Heart right ventricle (tissue), 16 donors: ENCODE measurements around the gene PI4KA. TPM values are rescaled to one million over a fixed set of nuclear protein-coding genes. Genes with fewer than 3 reads are reported as not detected.

ENCODE experiments used
- ATAC-seq, 8 donors: fragments of 200-7000 bp; cut with Tn5 transposase; one replicate each; pipeline ENCODE4 v1.9.1; 2020; ENCODE audit warnings: mild to moderate bottlenecking in 8 of 8, moderate library complexity in 8 of 8, moderate number of reproducible peaks in 1 of 8
- DNase-seq, 2 donors: peaks; one replicate each; pipeline ENCODE4 v3.0.0-alpha.2; 2020
- H3K27ac ChIP-seq, 10 donors: fragments of 200-600 bp; sonication (generic) in 2 of 10; one replicate each; pipeline versions ENCODE4 v1.5.0 to v1.8.0; 2020 to 2022; ENCODE audit warnings: mild to moderate bottlenecking in 3 of 10
- H3K27me3 ChIP-seq, 7 donors: fragments of 200-600 bp; one replicate each; pipeline ENCODE4 v1.8.0; 2021 to 2022; ENCODE audit warnings: mild to moderate bottlenecking in 2 of 7
- H3K36me3 ChIP-seq, 9 donors: fragments of 200-600 bp; sonication (generic) in 1 of 9; one replicate each; pipeline versions ENCODE4 v1.5.0 to v1.8.0; 2020 to 2022; ENCODE audit warnings: mild to moderate bottlenecking in 2 of 9
- H3K4me1 ChIP-seq, 9 donors: fragments of 200-600 bp; sonication (generic) in 1 of 9; one replicate each; pipeline versions ENCODE4 v1.5.0 to v1.8.0; 2020 to 2022; ENCODE audit warnings: mild to moderate bottlenecking in 4 of 9
- H3K4me3 ChIP-seq, 10 donors: fragments of 200-600 bp; sonication (generic) in 2 of 10; one replicate each; pipeline versions ENCODE4 v1.5.0 to v1.8.0; 2020 to 2022; ENCODE audit warnings: mild to moderate bottlenecking in 7 of 10, moderate library complexity in 2 of 10
- H3K9me3 ChIP-seq, 11 donors: fragments of 200-600 bp in 10 of 11; sonication (generic) in 2 of 11; one replicate each; pipeline versions ENCODE4 v1.5.0 to v1.8.0; 2013 to 2022; ENCODE audit warnings: mild to moderate bottlenecking in 2 of 11, control low read depth in 1 of 11, moderate library complexity in 1 of 11
- CTCF ChIP-seq, 9 donors: fragments of 200-600 bp; sonication (generic) in 2 of 9; IDR thresholded peaks; one replicate each; pipeline versions ENCODE4 v1.5.0 to v1.8.0; 2021 to 2022; ENCODE audit warnings: antibody characterized with exemption in 9 of 9, mild to moderate bottlenecking in 5 of 9, moderate library complexity in 1 of 9
- WGBS, 2 donors: extraction: QIAGEN DNeasy Blood & Tissue Kit; methylation state at CpG; one replicate each; pipeline ENCODE4 v1.1.7; 2013; ENCODE audit warnings: inconsistent platforms in 1 of 2; 5-methylcytosine and 5-hydroxymethylcytosine counted together
- intact Hi-C, 10 donors: fragments of 100-400 bp; cut with DNase I; formaldehyde crosslinking; loops; one replicate each; pipeline versions ENCODE4 v1.11.1 to v1.14.2; 2022
- polyA plus RNA-seq, 2 donors: library from polyadenylated mRNA; stranded (reverse); fragments of 200-250 nt; gene quantifications; one replicate each; pipeline ENCODE4 v1.2.3, GENCODE V29; 2013
- total RNA-seq, 10 donors: library from RNA; stranded (reverse); fragmentation: NEBNext Ultra II Directional in 3 of 10; extraction: Animal tissue kit (Norgen Biotek cat#: 25700) in 3 of 10; gene quantifications; one replicate each; pipeline versions ENCODE4 v1.2.1 to v1.2.4, GENCODE V29; 2021 to 2023
- donor health status: Arrhythmogenic right ventricular cardiomyopathy.
- donor health status: ischemic (EF 13 %, LVEDD 7.1; RV severe dilation, severe dysfunction).
- donor health status: healthy with polysubstance abuse.
- donor health status: DM: no; HTN: yes; CAD: no.
- donor health status: DM: no; HTN: no; CAD: no.
- donor health status: ischemic (EF 25% LVEDD 6.9; RV normal size, moderate dysfunction).
- donor health status: ischemic (EF 25% LVEDD 5.7; RV mildly dilated, moderate dysfunction).
- donor health status: healthy.
- donor health status: DM: yes; HTN: yes; CAD: no.
- donor health status: Ischemic cardiomyopathy.
- donor health status: ischemic (EF 35%, LVEDD 5.7; RV mildly dilated, moderate dysfunction).
- donor health status: nonischemic (EF 11% LVEDD 7.7; RV severe dilation, severe dysfunction).
- donor health status: DM: yes; HTN: yes; CAD: no.
- donor health status: PGD.
- donor health status: ischemic (EF 29% LVEDD 5.4; RV normal size, mild dysfunction).
- donor health status: nonischemic (EF 23%, LVEDD 6.1; RV moderate dilation, normal function).

Gene PI4KA
- total and polyA plus RNA-seq, 12 donors: 32.3 to 55.2 (median 39.4) TPM

- intact Hi-C loops: no loop called here
- WGBS, 2 donors: 81 to 83% methylated on average over 3 of the region's 3 CpGs
- no peak for DNase-seq
- Histone ChIP-seq H3K27me3 (no peaks in the 10 kb centered on the region), H3K4me1 (peaks cover 7 to 27% (median 12%) of the 10 kb centered on the region in 9 donors), H3K4me3 (no peak overlapping the region), H3K9me3 (no peaks in the 10 kb centered on the region), H3K27ac (no peak overlapping the region), H3K36me3 (peaks cover 0 to 96% (median 27%) of the 10 kb centered on the region in 9 donors)
- ATAC-seq: peak in 1 of 8 donors; percentile 12
- TF ChIP-seq CTCF (IDR thresholded peaks at IDR 0.05): no peak
These were observed 109.2 kb downstream of the PI4KA start for GRCh38 chr22:20749453-20749852.

- H3K36me3 ChIP-seq: peaks cover 0 to 97% (median 27%) of the 10 kb centered on the region in 9 donors
- no peaks in the 10 kb centered on the region for H3K27me3 ChIP-seq
- TF ChIP-seq CTCF (IDR thresholded peaks at IDR 0.05): no peak
- intact Hi-C loops: no loop called here
- peak in 1 of 8 donors; percentile 28 for ATAC-seq
- peaks cover 7 to 27% (median 12%) of the 10 kb centered on the region in 9 donors for H3K4me1 ChIP-seq
- no peak overlapping the region for H3K27ac ChIP-seq
- no peak overlapping the region for H3K4me3 ChIP-seq
- no peak for DNase-seq
- H3K9me3 ChIP-seq: no peaks in the 10 kb centered on the region
- 72 to 78% methylated on average over 9 of the region's 9 CpGs for WGBS, 2 donors
These were observed 109.7 kb downstream of the PI4KA start for GRCh38 chr22:20748731-20749428.

- H3K36me3 ChIP-seq: peaks cover 0 to 100% (median 34%) of the 10 kb centered on the region in 9 donors
- H3K9me3 ChIP-seq: no peaks in the 10 kb centered on the region
- no peak overlapping the region for H3K27ac ChIP-seq
- ATAC-seq: no peak
- no peaks in the 10 kb centered on the region for H3K27me3 ChIP-seq
- intact Hi-C loops: no loop called here
- WGBS, 2 donors: 95 to 98% methylated on average over 7 of the region's 7 CpGs
- no peak for TF ChIP-seq CTCF (IDR thresholded peaks at IDR 0.05)
- no peak overlapping the region for H3K4me3 ChIP-seq
- DNase-seq: no peak
- H3K4me1 ChIP-seq: peaks cover 7 to 27% (median 12%) of the 10 kb centered on the region in 9 donors
These were observed 110.5 kb downstream of the PI4KA start for GRCh38 chr22:20748082-20748481.

GRCh38 chr22:20747223-20747622 is 111.4 kb downstream of the PI4KA start:
- ATAC-seq: no peak
- Histone ChIP-seq H3K4me1 (peaks cover 7 to 27% (median 12%) of the 10 kb centered on the region in 9 donors), H3K27ac (no peak overlapping the region), H3K4me3 (no peak overlapping the region), H3K9me3 (no peaks in the 10 kb centered on the region), H3K36me3 (peaks cover 0 to 100% (median 34%) of the 10 kb centered on the region in 9 donors), H3K27me3 (no peaks in the 10 kb centered on the region)
- 97 to 98% methylated on average over 10 of the region's 10 CpGs for WGBS, 2 donors
- no peak for TF ChIP-seq CTCF (IDR thresholded peaks at IDR 0.05)
- DNase-seq: no peak
- intact Hi-C loops: no loop called here
